NK-92 (cell line): ENCODE results near the gene INAFM1.
"Not testable (repeated sequence)": the region's sequence is repeated elsewhere in the genome, so short reads cannot be mapped to it uniquely, and the experiment has no call there.

Experiments
- DNase-seq: peaks from one replicate; lab custom pipeline; 2025; ENCODE audit not compliant: unreplicated experiment; lab: John Stamatoyannopoulos, UW

The INAFM1 gene

GRCh38 chr19:47267350-47267759, 7.3 kb upstream of the INAFM1 start:
- no peak for DNase-seq

DNA sequence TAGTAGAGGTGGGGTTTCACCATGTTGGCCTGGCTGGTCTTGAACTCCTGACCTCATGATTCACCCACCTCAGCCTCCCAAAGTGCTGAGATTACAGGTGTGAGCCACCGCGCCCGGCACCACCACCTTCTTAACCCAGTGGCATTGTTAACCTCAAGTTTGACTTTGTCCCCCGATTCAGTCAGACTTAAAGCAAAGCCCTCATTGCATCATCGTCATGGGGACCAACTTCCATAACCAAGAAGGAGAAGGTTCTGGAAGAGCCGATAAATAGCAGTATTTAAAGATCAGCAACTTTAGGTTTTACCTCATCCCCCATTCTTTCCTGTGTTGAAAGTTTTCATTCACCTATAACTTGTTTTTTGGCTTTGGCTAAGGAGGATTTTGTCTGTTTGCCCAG, 6.7 kb upstream of the INAFM1 start:
- no peak for DNase-seq

DNA sequence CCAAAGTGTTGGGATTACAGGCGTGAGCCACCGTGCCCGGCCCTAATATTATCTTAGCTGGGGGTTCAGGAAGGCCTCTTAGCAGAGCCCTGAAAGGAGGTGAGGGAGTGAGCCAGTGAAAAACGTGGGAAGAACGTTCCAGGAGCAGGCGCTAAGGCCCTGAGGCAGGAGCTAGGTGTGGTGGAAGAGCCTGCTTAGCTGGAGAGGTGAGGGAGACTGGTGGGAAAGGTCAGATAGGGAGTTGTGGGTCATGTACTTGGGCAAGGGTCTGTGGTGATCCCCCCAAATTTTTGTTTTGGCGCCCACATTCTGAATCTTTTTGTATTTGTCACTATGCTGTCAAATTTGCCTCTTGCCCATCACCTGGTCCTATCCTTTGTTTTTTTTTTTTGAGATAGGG, 5.1 kb upstream of the INAFM1 start:
- DNase-seq: no peak

DNA sequence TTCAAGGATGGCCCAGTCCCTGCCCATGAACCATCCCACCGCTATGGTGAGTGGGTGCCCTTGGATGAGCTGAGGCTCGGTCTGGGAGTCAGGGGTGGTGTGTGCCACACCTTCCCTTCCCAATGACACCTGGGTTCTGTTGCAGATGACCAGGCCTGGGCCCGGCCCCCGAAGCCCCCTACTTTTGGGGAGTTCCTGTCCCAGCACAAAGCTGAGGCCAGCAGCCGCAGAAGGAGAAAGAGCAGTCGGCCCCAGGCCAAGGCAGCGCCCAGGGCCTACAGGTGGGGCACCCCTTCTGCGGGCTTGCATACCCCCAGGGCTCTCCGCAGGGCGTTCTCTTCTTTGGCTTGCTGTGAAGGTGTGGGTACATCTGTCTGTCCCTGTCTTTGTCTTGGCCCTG, 4.3 kb upstream of the INAFM1 start:
- DNase-seq: no peak

DNA sequence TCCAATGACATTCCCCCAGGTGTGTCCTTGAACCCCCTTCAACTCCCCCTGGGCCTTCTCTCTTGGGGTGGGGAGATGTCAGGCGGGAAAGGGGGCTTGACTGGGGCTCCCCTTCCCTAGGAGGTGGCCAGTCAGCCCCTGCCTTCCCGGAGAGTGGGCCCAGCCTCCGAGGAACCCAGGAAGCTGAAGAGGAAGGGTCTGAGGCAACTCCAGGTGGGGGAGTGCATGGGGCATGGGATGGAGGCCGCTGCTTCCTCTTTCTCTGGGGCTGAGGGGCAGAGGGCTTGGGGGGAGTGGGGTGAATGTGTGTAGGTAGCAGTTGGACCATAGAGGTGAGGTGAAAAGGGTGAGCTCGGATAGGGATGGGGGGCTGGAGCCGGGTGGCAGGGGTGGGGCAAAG, 2.7 kb upstream of the INAFM1 start:
- DNase-seq: no peak

- no peak for DNase-seq
Measured at GRCh38 chr19:47272448-47273312, 2.0 kb upstream of the INAFM1 start.

- DNase-seq: peak; percentile 37
Measured at GRCh38 chr19:47273313-47274070, 1.2 kb upstream of the INAFM1 start.

DNA sequence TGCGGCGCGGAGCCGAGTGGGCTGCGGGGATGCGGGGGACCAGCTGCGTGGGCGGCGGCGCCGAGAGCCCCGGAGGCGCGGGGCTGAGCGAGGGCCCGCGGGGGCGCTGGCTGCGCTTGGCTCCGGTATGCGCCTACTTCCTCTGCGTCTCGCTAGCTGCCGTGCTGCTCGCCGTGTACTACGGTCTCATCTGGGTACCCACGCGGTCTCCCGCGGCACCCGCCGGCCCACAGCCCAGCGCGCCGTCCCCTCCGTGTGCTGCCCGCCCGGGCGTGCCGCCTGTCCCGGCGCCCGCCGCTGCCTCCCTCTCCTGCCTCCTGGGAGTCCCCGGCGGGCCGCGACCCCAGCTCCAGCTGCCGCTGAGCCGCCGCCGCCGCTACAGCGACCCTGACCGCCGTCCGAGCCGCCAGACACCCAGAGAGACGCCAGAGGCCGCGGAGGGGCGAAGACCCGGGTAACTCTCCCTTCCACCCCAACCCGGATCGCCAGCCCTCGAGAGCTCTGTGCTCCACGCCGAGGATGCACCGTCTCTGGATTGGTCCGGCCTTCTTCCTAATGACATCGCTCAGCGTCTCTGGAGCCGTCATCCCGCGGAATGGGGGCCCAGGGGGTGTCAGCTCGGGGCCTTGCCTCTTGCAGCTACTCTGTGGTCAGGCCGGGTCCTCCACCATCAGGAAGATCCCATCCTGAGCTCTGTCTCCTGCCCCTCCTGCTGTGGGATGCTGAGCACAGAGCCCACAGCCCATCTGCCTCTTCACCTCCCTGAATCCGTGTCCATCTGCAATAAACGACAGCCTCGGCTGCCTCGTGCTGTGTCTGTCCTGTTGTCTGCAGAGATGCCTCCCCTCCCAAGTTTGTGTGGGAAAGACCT, 441 bp downstream of the INAFM1 start:
- no peak for DNase-seq

GRCh38 chr19:47275791-47276461, 1.2 kb downstream of the INAFM1 start:
- no peak for DNase-seq

GRCh38 chr19:47276513-47276912, 1.8 kb downstream of the INAFM1 start:
- DNase-seq: not testable (repeated sequence)

DNA sequence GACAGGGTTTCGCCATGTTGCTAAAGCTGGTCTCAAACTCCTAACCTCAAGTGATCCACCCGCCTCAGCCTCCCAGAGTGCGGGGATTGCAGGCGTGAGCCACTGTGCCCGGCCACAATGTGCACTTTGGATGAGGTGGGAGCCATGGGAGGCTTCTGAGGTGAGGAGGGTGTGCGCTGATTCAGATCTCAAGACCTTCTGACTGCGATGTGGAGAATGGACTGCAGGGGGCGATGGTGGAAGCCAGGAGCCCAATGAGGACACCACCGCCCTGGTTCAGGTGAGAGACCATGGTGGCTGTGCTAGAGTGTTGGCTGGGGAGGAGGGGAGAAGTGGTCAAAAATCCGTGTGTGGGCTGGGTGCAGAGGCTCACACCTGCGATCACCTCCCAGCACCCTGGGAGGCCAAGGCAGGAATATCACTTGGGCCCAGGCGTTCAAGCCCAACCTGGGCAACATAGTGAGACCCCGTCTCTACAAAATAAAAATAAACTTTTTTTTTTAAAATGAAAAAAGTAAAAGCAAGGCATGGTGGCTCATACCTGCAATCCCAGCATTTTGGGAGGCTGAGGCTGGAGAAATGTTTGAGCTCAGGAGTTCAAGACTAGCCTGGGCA, 5.6 kb downstream of the INAFM1 start:
- no peak for DNase-seq

DNA sequence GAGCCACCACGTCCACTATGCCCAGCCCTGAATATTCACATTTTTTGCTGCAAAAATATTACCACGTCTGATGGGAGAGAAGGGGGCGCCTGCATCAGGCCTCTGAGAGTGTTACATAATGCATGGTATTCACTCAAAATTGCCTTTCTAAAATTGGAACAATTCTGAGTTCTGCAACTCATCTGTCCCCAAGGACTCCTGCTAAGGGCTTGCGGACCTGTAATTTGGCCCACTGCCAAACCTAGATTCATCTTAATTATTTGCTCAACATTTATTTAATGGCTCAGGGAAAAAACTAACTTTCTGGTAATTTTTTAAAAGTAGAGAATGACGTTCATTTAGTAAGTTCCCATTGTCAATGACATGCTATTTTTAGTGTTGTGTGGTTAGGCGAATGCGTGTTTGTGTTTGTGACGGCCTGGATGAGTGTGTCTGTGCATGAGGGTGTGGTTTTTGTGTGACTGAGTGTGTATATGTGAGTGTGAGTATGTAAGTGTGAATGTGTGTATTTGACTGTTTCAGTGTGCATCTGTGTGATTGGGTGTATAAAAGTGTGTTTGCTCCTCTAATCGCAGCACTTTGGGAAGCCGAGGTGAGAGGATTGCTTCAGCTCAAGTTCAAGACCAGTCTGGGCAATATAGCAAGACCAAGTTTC, 8.8 kb downstream of the INAFM1 start:
- DNase-seq: no peak

GRCh38 chr19:47284324-47284899, 9.7 kb downstream of the INAFM1 start:
- DNase-seq: no peak

- no peak for DNase-seq
Measured at GRCh38 chr19:47296036-47296435, 21.4 kb downstream of the INAFM1 start.

GRCh38 chr19:47300867-47301266, 26.2 kb downstream of the INAFM1 start:
- not testable (repeated sequence) for DNase-seq

DNA sequence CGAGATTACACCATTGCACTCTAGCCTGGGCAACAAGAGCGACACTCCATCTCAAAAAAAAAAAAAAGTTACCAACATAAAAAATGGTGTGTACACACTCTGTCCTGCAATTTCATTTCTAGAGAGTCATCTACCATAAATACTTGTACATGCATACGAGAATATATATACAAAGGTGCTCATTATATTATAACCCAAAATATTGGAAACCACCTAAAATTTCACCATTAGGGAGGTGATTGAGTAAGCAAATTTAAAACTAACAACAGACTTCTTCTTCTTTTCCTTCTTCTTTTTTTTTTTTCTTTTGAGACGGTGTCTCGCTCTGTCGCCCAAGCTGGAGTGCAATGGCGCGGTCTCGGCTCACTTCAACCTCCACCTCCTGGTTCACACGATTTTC, 27.6 kb downstream of the INAFM1 start:
- DNase-seq: no peak

DNA sequence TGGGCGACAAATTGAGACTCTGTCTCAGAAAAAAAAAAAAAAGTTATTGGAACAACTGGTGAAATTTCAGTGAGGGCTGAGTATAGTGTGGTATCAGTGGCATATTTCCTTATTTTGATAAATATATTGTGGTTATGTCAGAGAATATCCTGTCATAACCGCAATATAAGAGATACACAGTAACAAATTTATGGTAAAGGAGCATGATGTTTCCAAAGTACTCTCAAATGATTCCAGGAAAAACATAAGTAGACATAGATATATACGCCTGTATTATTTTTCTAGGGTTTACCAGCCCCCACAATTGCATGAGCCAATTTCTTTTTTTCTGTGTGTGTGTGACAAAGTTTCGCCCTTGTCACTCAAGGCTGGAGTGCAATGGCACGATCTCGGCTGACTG, 29.3 kb downstream of the INAFM1 start:
- no peak for DNase-seq

GRCh38 chr19:47305309-47305751, 30.6 kb downstream of the INAFM1 start:
- no peak for DNase-seq

DNA sequence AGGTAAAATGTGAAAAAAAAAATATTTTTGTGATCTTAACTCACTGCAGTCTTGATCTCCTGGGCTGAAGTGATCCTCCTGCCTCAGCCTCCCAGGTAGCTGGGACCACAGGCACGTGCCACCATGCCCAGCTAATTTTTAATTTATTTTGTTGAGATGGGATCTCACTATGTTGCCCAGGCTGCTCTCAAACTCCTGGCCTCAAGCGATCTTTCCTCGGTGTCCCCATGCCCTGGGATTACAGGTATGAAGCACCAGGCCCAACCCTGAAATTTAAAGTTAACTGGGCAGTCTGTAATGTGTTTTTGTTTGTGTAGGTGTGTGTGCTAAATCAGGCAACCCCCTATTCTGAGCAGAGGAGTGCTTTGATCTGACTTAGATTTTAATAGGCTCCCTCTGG, 31.6 kb downstream of the INAFM1 start:
- no peak for DNase-seq
